Stimulated activated naive CD8-positive, alpha-beta T cell treated with anti-CD3 and anti-CD28 coated beads, Interleukin-15, Interleukin-2, amounts not matched to agents 100 ng/mL and 50 ng/mL, for 24 hours (primary cell): ENCODE data around the gene RTKN.

Source experiments
- H3K27ac Mint-ChIP-seq: one replicate; pipeline ENCODE4 v1.8.0; 2021; ENCODE audit warnings: mild to moderate bottlenecking, mixed read lengths
- H3K27me3 Mint-ChIP-seq: one replicate; pipeline ENCODE4 v1.8.0; 2021; ENCODE audit warnings: mixed read lengths
- H3K36me3 Mint-ChIP-seq: one replicate; pipeline ENCODE4 v1.8.0; 2021; ENCODE audit warnings: low read depth, mixed read lengths
- H3K4me1 Mint-ChIP-seq: one replicate; pipeline ENCODE4 v1.8.0; 2021; ENCODE audit warnings: low read depth, mixed read lengths
- H3K4me3 Mint-ChIP-seq: one replicate; pipeline ENCODE4 v1.8.0; 2021; ENCODE audit warnings: mild to moderate bottlenecking, mixed read lengths
- H3K9me3 Mint-ChIP-seq: one replicate; pipeline ENCODE4 v1.8.0; 2021; ENCODE audit warnings: mixed read lengths

RTKN gene

DNA sequence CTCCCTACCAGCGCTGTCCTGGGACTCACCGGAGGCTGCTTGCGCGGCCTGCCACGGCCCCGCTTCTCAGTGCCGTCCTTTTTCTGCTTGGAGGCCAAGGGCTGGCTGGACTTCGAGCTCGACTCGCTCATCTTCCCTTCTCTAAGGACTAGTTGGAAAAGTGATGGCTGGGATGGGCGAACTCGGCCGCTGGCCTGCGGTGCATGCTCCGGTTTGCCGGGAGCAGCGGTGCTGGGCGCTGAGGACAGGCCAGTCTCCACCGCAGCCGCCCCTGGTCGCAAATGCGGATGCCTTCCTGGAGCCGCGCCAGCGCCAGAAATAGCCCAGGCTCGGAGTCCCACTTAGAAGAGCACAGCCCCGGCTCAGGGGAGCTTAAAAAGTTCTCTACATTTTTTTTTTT, 23.4 kb downstream of the RTKN start:
- H3K36me3 Mint-ChIP-seq: no peaks in the 10 kb centered on the region
- H3K9me3 Mint-ChIP-seq: no peaks in the 10 kb centered on the region
- no peak overlapping the region for H3K27ac Mint-ChIP-seq
- H3K4me3 Mint-ChIP-seq: no peak overlapping the region
- H3K4me1 Mint-ChIP-seq: peaks cover 40% of the 10 kb centered on the region
- no peaks in the 10 kb centered on the region for H3K27me3 Mint-ChIP-seq

GRCh38 chr2:74417763-74418162, 24.0 kb downstream of the RTKN start:
- Mint-ChIP-seq H3K4me1 (peaks cover 36% of the 10 kb centered on the region), H3K4me3 (no peak overlapping the region), H3K36me3 (no peaks in the 10 kb centered on the region), H3K9me3 (no peaks in the 10 kb centered on the region), H3K27me3 (no peaks in the 10 kb centered on the region), H3K27ac (no peak overlapping the region)

- Mint-ChIP-seq H3K27me3 (no peaks in the 10 kb centered on the region), H3K9me3 (no peaks in the 10 kb centered on the region), H3K4me3 (no peak overlapping the region), H3K36me3 (no peaks in the 10 kb centered on the region), H3K4me1 (peaks cover 32% of the 10 kb centered on the region), H3K27ac (peak overlapping the region; percentile 49)
Measured at GRCh38 chr2:74417197-74417596, 24.5 kb downstream of the RTKN start.

GRCh38 chr2:74416778-74417177, 25.0 kb downstream of the RTKN start:
- no peaks in the 10 kb centered on the region for H3K27me3 Mint-ChIP-seq
- H3K9me3 Mint-ChIP-seq: no peaks in the 10 kb centered on the region
- H3K4me3 Mint-ChIP-seq: no peak overlapping the region
- peaks cover 31% of the 10 kb centered on the region for H3K4me1 Mint-ChIP-seq
- no peak overlapping the region for H3K27ac Mint-ChIP-seq
- no peaks in the 10 kb centered on the region for H3K36me3 Mint-ChIP-seq

GRCh38 chr2:74415762-74416395, 25.9 kb downstream of the RTKN start:
- Mint-ChIP-seq H3K9me3 (no peaks in the 10 kb centered on the region), H3K4me3 (peak overlapping the region; percentile 65), H3K4me1 (peaks cover 26% of the 10 kb centered on the region), H3K36me3 (no peaks in the 10 kb centered on the region), H3K27me3 (no peaks in the 10 kb centered on the region), H3K27ac (no peak overlapping the region)

- no peaks in the 10 kb centered on the region for H3K9me3 Mint-ChIP-seq
- H3K27ac Mint-ChIP-seq: no peak overlapping the region
- H3K4me1 Mint-ChIP-seq: peaks cover 20% of the 10 kb centered on the region
- H3K4me3 Mint-ChIP-seq: peak overlapping the region; percentile 65
- H3K36me3 Mint-ChIP-seq: no peaks in the 10 kb centered on the region
- H3K27me3 Mint-ChIP-seq: no peaks in the 10 kb centered on the region
Measured at GRCh38 chr2:74414881-74415761, 26.6 kb downstream of the RTKN start.

GRCh38 chr2:74414441-74414840, 27.3 kb downstream of the RTKN start:
- peak overlapping the region; percentile 52 for H3K4me3 Mint-ChIP-seq
- peaks cover 15% of the 10 kb centered on the region for H3K4me1 Mint-ChIP-seq
- no peaks in the 10 kb centered on the region for H3K27me3 Mint-ChIP-seq
- H3K9me3 Mint-ChIP-seq: no peaks in the 10 kb centered on the region
- H3K36me3 Mint-ChIP-seq: no peaks in the 10 kb centered on the region
- H3K27ac Mint-ChIP-seq: no peak overlapping the region

- no peaks in the 10 kb centered on the region for H3K9me3 Mint-ChIP-seq
- H3K4me1 Mint-ChIP-seq: peaks cover 15% of the 10 kb centered on the region
- no peak overlapping the region for H3K4me3 Mint-ChIP-seq
- H3K27ac Mint-ChIP-seq: no peak overlapping the region
- H3K36me3 Mint-ChIP-seq: no peaks in the 10 kb centered on the region
- no peaks in the 10 kb centered on the region for H3K27me3 Mint-ChIP-seq
Measured at GRCh38 chr2:74413001-74413698, 28.6 kb downstream of the RTKN start.

- Mint-ChIP-seq H3K4me1 (no peaks in the 10 kb centered on the region), H3K4me3 (no peak overlapping the region), H3K36me3 (no peaks in the 10 kb centered on the region), H3K27me3 (no peaks in the 10 kb centered on the region), H3K27ac (no peak overlapping the region), H3K9me3 (no peaks in the 10 kb centered on the region)
Measured at GRCh38 chr2:74407682-74408081, 34.1 kb downstream of the RTKN start.

DNA sequence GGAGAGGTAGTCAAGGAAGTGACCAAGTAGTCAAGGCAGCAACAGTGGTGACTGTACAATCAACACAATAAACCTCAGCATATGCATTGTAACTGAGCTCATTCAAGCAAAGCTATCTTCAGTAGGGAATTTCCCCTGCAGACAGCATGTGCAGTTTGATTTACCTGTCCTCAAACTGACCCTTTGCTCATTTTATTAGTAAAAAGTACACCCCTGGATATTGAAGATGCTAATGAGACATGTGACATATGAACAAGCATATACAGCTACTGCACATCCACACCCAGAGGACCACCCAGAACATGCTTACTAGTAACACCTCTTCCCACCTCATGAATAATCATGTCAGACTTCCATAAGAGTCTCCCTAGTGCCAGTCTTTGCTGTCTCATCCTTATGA, 35.7 kb downstream of the RTKN start:
- Mint-ChIP-seq H3K27me3 (no peaks in the 10 kb centered on the region), H3K9me3 (no peaks in the 10 kb centered on the region), H3K27ac (no peak overlapping the region), H3K4me1 (no peaks in the 10 kb centered on the region), H3K4me3 (no peak overlapping the region), H3K36me3 (no peaks in the 10 kb centered on the region)

- Mint-ChIP-seq H3K36me3 (no peaks in the 10 kb centered on the region), H3K9me3 (no peaks in the 10 kb centered on the region), H3K27me3 (no peaks in the 10 kb centered on the region), H3K4me3 (no peak overlapping the region), H3K27ac (no peak overlapping the region), H3K4me1 (no peaks in the 10 kb centered on the region)
Measured at GRCh38 chr2:74401891-74402290, 39.8 kb downstream of the RTKN start.

DNA sequence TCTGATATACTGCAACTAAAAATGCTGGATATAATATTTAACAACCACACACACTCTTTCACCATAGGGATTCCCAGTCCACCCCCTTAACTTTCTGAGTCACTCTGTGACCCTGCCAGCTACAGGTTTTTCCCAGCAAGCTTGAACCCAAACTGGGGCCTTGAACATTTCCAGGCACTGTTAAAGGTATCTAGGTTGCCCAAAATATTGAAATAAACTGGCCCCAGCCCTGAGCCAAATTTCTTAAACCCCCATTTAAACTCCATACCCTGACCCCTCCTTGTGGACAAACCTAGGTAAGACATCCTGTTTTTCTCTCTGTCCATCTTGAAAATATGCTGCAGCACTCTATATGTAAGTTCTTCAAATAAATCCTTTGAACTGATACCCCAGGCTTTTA, 42.0 kb downstream of the RTKN start:
- Mint-ChIP-seq H3K27me3 (peaks cover 4% of the 10 kb centered on the region), H3K4me3 (no peak overlapping the region), H3K36me3 (no peaks in the 10 kb centered on the region), H3K9me3 (no peaks in the 10 kb centered on the region), H3K27ac (no peak overlapping the region), H3K4me1 (no peaks in the 10 kb centered on the region)

- H3K4me3 Mint-ChIP-seq: no peak overlapping the region
- H3K9me3 Mint-ChIP-seq: no peaks in the 10 kb centered on the region
- H3K36me3 Mint-ChIP-seq: no peaks in the 10 kb centered on the region
- H3K27me3 Mint-ChIP-seq: peaks cover 7% of the 10 kb centered on the region
- H3K4me1 Mint-ChIP-seq: no peaks in the 10 kb centered on the region
- H3K27ac Mint-ChIP-seq: no peak overlapping the region
Measured at GRCh38 chr2:74396149-74396548, 45.6 kb downstream of the RTKN start.

GRCh38 chr2:74393525-74393924, 48.2 kb downstream of the RTKN start:
- Mint-ChIP-seq H3K36me3 (no peaks in the 10 kb centered on the region), H3K27ac (no peak overlapping the region), H3K9me3 (no peaks in the 10 kb centered on the region), H3K27me3 (peaks cover 7% of the 10 kb centered on the region), H3K4me1 (no peaks in the 10 kb centered on the region), H3K4me3 (no peak overlapping the region)

DNA sequence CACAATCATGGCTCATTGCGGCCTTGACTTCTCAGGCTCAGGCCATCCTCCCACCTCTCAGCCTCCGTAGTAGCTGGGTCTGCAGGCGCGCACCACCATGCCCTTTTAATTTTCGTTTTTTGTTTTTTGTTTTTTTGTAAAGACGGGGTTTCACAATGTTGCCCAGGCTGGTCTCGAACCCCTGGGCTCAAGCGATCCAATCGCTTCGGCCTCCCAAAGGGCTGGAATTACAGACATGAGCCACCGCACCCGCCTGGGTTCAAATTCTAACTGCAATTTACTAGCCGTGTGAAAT, 49.3 kb downstream of the RTKN start:
- H3K9me3 Mint-ChIP-seq: no peaks in the 10 kb centered on the region
- peak overlapping the region; percentile 93 for H3K4me3 Mint-ChIP-seq
- peak overlapping the region; percentile 28 for H3K27ac Mint-ChIP-seq
- H3K27me3 Mint-ChIP-seq: peaks cover 7% of the 10 kb centered on the region
- no peaks in the 10 kb centered on the region for H3K4me1 Mint-ChIP-seq
- no peaks in the 10 kb centered on the region for H3K36me3 Mint-ChIP-seq
